Heart right ventricle (tissue), 16 donors: Measurements from ENCODE around the gene SLC6A9. TPM values are rescaled to one million over a fixed set of nuclear protein-coding genes. Genes with fewer than 3 reads are reported as not detected.

Experiments
- ATAC-seq, 8 donors: fragments of 200-7000 bp; cut with Tn5 transposase; one replicate each; pipeline ENCODE4 v1.9.1; 2020; ENCODE audit warnings: mild to moderate bottlenecking in 8 of 8, moderate library complexity in 8 of 8, moderate number of reproducible peaks in 1 of 8
- DNase-seq, 2 donors: peaks; one replicate each; pipeline ENCODE4 v3.0.0-alpha.2; 2020
- H3K27ac ChIP-seq, 10 donors: fragments of 200-600 bp; sonication (generic) in 2 of 10; one replicate each; pipeline versions ENCODE4 v1.5.0 to v1.8.0; 2020 to 2022; ENCODE audit warnings: mild to moderate bottlenecking in 3 of 10
- H3K27me3 ChIP-seq, 7 donors: fragments of 200-600 bp; one replicate each; pipeline ENCODE4 v1.8.0; 2021 to 2022; ENCODE audit warnings: mild to moderate bottlenecking in 2 of 7
- H3K36me3 ChIP-seq, 9 donors: fragments of 200-600 bp; sonication (generic) in 1 of 9; one replicate each; pipeline versions ENCODE4 v1.5.0 to v1.8.0; 2020 to 2022; ENCODE audit warnings: mild to moderate bottlenecking in 2 of 9
- H3K4me1 ChIP-seq, 9 donors: fragments of 200-600 bp; sonication (generic) in 1 of 9; one replicate each; pipeline versions ENCODE4 v1.5.0 to v1.8.0; 2020 to 2022; ENCODE audit warnings: mild to moderate bottlenecking in 4 of 9
- H3K4me3 ChIP-seq, 10 donors: fragments of 200-600 bp; sonication (generic) in 2 of 10; one replicate each; pipeline versions ENCODE4 v1.5.0 to v1.8.0; 2020 to 2022; ENCODE audit warnings: mild to moderate bottlenecking in 7 of 10, moderate library complexity in 2 of 10
- H3K9me3 ChIP-seq, 11 donors: fragments of 200-600 bp in 10 of 11; sonication (generic) in 2 of 11; one replicate each; pipeline versions ENCODE4 v1.5.0 to v1.8.0; 2013 to 2022; ENCODE audit warnings: mild to moderate bottlenecking in 2 of 11, control low read depth in 1 of 11, moderate library complexity in 1 of 11
- CTCF ChIP-seq, 9 donors: fragments of 200-600 bp; sonication (generic) in 2 of 9; IDR thresholded peaks; one replicate each; pipeline versions ENCODE4 v1.5.0 to v1.8.0; 2021 to 2022; ENCODE audit warnings: antibody characterized with exemption in 9 of 9, mild to moderate bottlenecking in 5 of 9, moderate library complexity in 1 of 9
- WGBS, 2 donors: extraction: QIAGEN DNeasy Blood & Tissue Kit; methylation state at CpG; one replicate each; pipeline ENCODE4 v1.1.7; 2013; ENCODE audit warnings: inconsistent platforms in 1 of 2; 5-methylcytosine and 5-hydroxymethylcytosine counted together
- intact Hi-C, 10 donors: fragments of 100-400 bp; cut with DNase I; formaldehyde crosslinking; loops; one replicate each; pipeline versions ENCODE4 v1.11.1 to v1.14.2; 2022
- polyA plus RNA-seq, 2 donors: library from polyadenylated mRNA; stranded (reverse); fragments of 200-250 nt; gene quantifications; one replicate each; pipeline ENCODE4 v1.2.3, GENCODE V29; 2013
- total RNA-seq, 10 donors: library from RNA; stranded (reverse); fragmentation: NEBNext Ultra II Directional in 3 of 10; extraction: Animal tissue kit (Norgen Biotek cat#: 25700) in 3 of 10; gene quantifications; one replicate each; pipeline versions ENCODE4 v1.2.1 to v1.2.4, GENCODE V29; 2021 to 2023
- donor health status: Arrhythmogenic right ventricular cardiomyopathy.
- donor health status: ischemic (EF 13 %, LVEDD 7.1; RV severe dilation, severe dysfunction).
- donor health status: healthy with polysubstance abuse.
- donor health status: DM: no; HTN: yes; CAD: no.
- donor health status: DM: no; HTN: no; CAD: no.
- donor health status: ischemic (EF 25% LVEDD 6.9; RV normal size, moderate dysfunction).
- donor health status: ischemic (EF 25% LVEDD 5.7; RV mildly dilated, moderate dysfunction).
- donor health status: healthy.
- donor health status: DM: yes; HTN: yes; CAD: no.
- donor health status: Ischemic cardiomyopathy.
- donor health status: ischemic (EF 35%, LVEDD 5.7; RV mildly dilated, moderate dysfunction).
- donor health status: nonischemic (EF 11% LVEDD 7.7; RV severe dilation, severe dysfunction).
- donor health status: DM: yes; HTN: yes; CAD: no.
- donor health status: PGD.
- donor health status: ischemic (EF 29% LVEDD 5.4; RV normal size, mild dysfunction).
- donor health status: nonischemic (EF 23%, LVEDD 6.1; RV moderate dilation, normal function).

Gene SLC6A9
- total and polyA plus RNA-seq, 12 donors, result 0.32 to 1.7 (median 0.96) TPM

- Histone ChIP-seq H3K36me3 (no peaks in the 10 kb centered on the region), H3K4me3 (no peak overlapping the region), H3K27ac (no peak overlapping the region), H3K4me1 (peaks cover 0 to 20% (median 0%) of the 10 kb centered on the region in 9 donors), H3K27me3 (peaks cover 0 to 18% (median 0%) of the 10 kb centered on the region in 7 donors), H3K9me3 (no peaks in the 10 kb centered on the region)
- no peak for ATAC-seq
- 89 to 94% methylated on average over 7 of the region's 7 CpGs for WGBS, 2 donors
- TF ChIP-seq CTCF (IDR thresholded peaks at IDR 0.05), result no peak
- intact Hi-C loops, result loop anchor here in 1 of 10 donors (10.0 kb wide), 2 partner anchors 279 to 519 kb away; no protein-coding TSS in a partner anchor
- DNase-seq, result no peak
Observed at GRCh38 chr1:44044071-44044801, 13.0 kb upstream of the SLC6A9 start.

- no peaks in the 10 kb centered on the region for H3K9me3 ChIP-seq
- no peaks in the 10 kb centered on the region for H3K36me3 ChIP-seq
- DNase-seq (no peak), ATAC-seq (no peak)
- H3K27me3 ChIP-seq, result peaks cover 0 to 18% (median 0%) of the 10 kb centered on the region in 7 donors
- TF ChIP-seq CTCF (IDR thresholded peaks at IDR 0.05), result no peak
- no peak overlapping the region for H3K27ac ChIP-seq
- intact Hi-C loops, result loop anchor here in 1 of 10 donors (10.0 kb wide), 2 partner anchors 279 to 519 kb away; no protein-coding TSS in a partner anchor
- WGBS, 2 donors, result 79 to 87% methylated on average over 16 of the region's 16 CpGs
- H3K4me1 ChIP-seq, result peaks cover 0 to 13% (median 0%) of the 10 kb centered on the region in 9 donors
- no peak overlapping the region for H3K4me3 ChIP-seq
Observed at GRCh38 chr1:44043176-44044070, 12.2 kb upstream of the SLC6A9 start.

GRCh38 chr1:44040846-44041245 lies 9.6 kb upstream of the SLC6A9 start:
- ATAC-seq, result no peak

More at GRCh38 chr1:44040846-44041245, 9.6 kb upstream of the SLC6A9 start:
- intact Hi-C loops, result loop anchor here in 1 of 10 donors (10.0 kb wide), 2 partner anchors 276 to 516 kb away; no protein-coding TSS in a partner anchor
- WGBS, 2 donors, result 79 to 85% methylated on average over 4 of the region's 4 CpGs
- Histone ChIP-seq H3K36me3 (no peaks in the 10 kb centered on the region), H3K9me3 (no peaks in the 10 kb centered on the region), H3K4me1 (peaks cover 0 to 12% (median 12%) of the 10 kb centered on the region in 9 donors), H3K27me3 (peaks cover 0 to 18% (median 0%) of the 10 kb centered on the region in 7 donors), H3K4me3 (no peak overlapping the region), H3K27ac (no peak overlapping the region)
- no peak for TF ChIP-seq CTCF (IDR thresholded peaks at IDR 0.05)
- DNase-seq, result no peak
